SH-SY5Y (cell line): Measurements from ENCODE around the gene HOXD4.

Source experiments
- GATA2 ChIP-seq: IDR thresholded peaks from 2 replicates; pipeline ENCODE4 v1.6.1; 2011; ENCODE audit warnings: mild to moderate bottlenecking, low read depth, low read length
- GATA3 ChIP-seq: IDR thresholded peaks from 2 replicates; pipeline ENCODE4 v1.6.1; 2011; ENCODE audit warnings: low read depth, mild to moderate bottlenecking, low read length, moderate library complexity

- TF ChIP-seq GATA3, result no peak
- no peak for TF ChIP-seq GATA2
Measured at GRCh38 chr2:176102309-176102866, 49.0 kb upstream of the HOXD4 start.
